Panc1 (cell line): ENCODE measurements around the gene TBCE. TPM values are rescaled to one million over a fixed set of nuclear protein-coding genes. Genes with fewer than 3 reads are reported as not detected.
"Not testable (repeated sequence)": the region's sequence is repeated elsewhere in the genome, so short reads cannot be mapped to it uniquely, and the experiment has no call there.

Experiments used
- ATAC-seq: fragments of 200-7000 bp; cut with Tn5 transposase; 2 replicates; pipeline ENCODE4 v1.9.1; 2020; ENCODE audit warnings: mild to moderate bottlenecking, moderate library complexity
- BruUV-seq: library from RNA; stranded (reverse); fragments of 400-500 nt; replicated peaks from 2 replicates; lab custom pipeline; 2021; lab: Mats Ljungman, UMichigan
- CTCF ChIA-PET: fragments of 300-600 bp; sonication (Branson Sonifier 250); formaldehyde crosslinking; loops from one replicate; lab custom pipeline; 2022; ENCODE audit warnings: antibody characterized with exemption; lab: Charles Lee
- POLR2A ChIA-PET: fragments of 300-600 bp; sonication (Branson Sonifier 250); formaldehyde crosslinking; loops from one replicate; lab custom pipeline; 2022; ENCODE audit warnings: antibody characterized with exemption; lab: Charles Lee
- DNase-seq: peaks from one replicate; pipeline ENCODE4 v3.0.0-alpha.2; 2010; ENCODE audit warnings: low read depth, low spot score
- H3K27ac ChIP-seq: 2 replicates; pipeline ENCODE4 v1.5.1; 2011; ENCODE audit warnings: mild to moderate bottlenecking, low read length, inconsistent platforms
- H3K27me3 ChIP-seq: fragments of 200-500 bp; sonication (Bioruptor generic); 2 replicates; pipeline ENCODE4 v1.6.0; 2014; ENCODE audit warnings: low read length, inconsistent platforms; ENCODE audit not compliant: control insufficient read depth, insufficient read depth
- H3K36me3 ChIP-seq: fragments of 200-500 bp; sonication (Bioruptor generic); 2 replicates; pipeline ENCODE4 v1.5.1; 2014; ENCODE audit warnings: inconsistent platforms, mild to moderate bottlenecking, low read length, moderate library complexity; ENCODE audit not compliant: control insufficient read depth, insufficient read depth
- H3K4me1 ChIP-seq: 2 replicates; pipeline ENCODE4 v1.5.1; 2011; ENCODE audit warnings: inconsistent platforms, mild to moderate bottlenecking, low read length, moderate library complexity; ENCODE audit not compliant: control insufficient read depth, insufficient read depth
- H3K4me3 ChIP-seq, 2 experiments: 2 replicates each; pipeline ENCODE4 v1.5.1; 2011 to 2012; ENCODE audit warnings: low read depth in 2 of 2, low read length in 2 of 2, mild to moderate bottlenecking in 2 of 2, inconsistent platforms in 1 of 2, moderate library complexity in 1 of 2
- H3K9me3 ChIP-seq: fragments of 200-500 bp; sonication (Bioruptor generic); 2 replicates; pipeline ENCODE4 v1.5.1; 2014; ENCODE audit warnings: low read depth, mild to moderate bottlenecking, inconsistent platforms, low read length, moderate library complexity; ENCODE audit not compliant: control insufficient read depth, insufficient read depth
- CTCF ChIP-seq: fragments of 450-650 bp; IDR thresholded peaks from 2 replicates; pipeline ENCODE4 v1.5.1; 2017; ENCODE audit warnings: mild to moderate bottlenecking
- POLR2AphosphoS5 ChIP-seq: IDR thresholded peaks from 2 replicates; pipeline ENCODE4 v1.6.1; 2012; ENCODE audit warnings: mild to moderate bottlenecking, low read depth, low read length, moderate library complexity
- REST ChIP-seq, 2 experiments: IDR thresholded peaks; 2 replicates each; pipeline ENCODE4 v1.6.1; 2011 to 2012; ENCODE audit warnings: low read depth in 2 of 2, control low read depth in 1 of 2, low read length in 1 of 2, mild to moderate bottlenecking in 1 of 2, moderate library complexity in 1 of 2; ENCODE audit not compliant: insufficient read depth in 1 of 2
- SIN3A ChIP-seq: IDR thresholded peaks from 2 replicates; pipeline ENCODE4 v1.6.1; 2012; ENCODE audit warnings: low read depth, mild to moderate bottlenecking, low read length, moderate library complexity, borderline replicate concordance; ENCODE audit not compliant: insufficient read depth
- TCF7L2 ChIP-seq: IDR thresholded peaks from 2 replicates; pipeline ENCODE4 v1.6.1; 2011; ENCODE audit warnings: mild to moderate bottlenecking, low read depth, low read length, inconsistent platforms
- in situ Hi-C: cut with HindIII; loops from 2 replicates; pipeline ENCODE4 v1.10.0; 2016; ENCODE audit warnings: low sequenced_read_pairs, low pct_unique_long_range_greater_than_20kb
- intact Hi-C: fragments of 100-400 bp; cut with micrococcal nuclease; formaldehyde crosslinking; loops from one replicate; pipeline ENCODE4 v1.10.0; 2022; ENCODE audit not compliant: unreplicated experiment
- total RNA-seq: library from RNA; stranded (reverse); gene quantifications from one replicate; pipeline ENCODE4 v1.2.1, GENCODE V29; 2021; ENCODE audit not compliant: unreplicated experiment

The TBCE gene
- total RNA-seq, 1 experiment from 2014 or later: 72.0 TPM

GRCh38 chr1:235455823-235456222, 88.6 kb downstream of the TBCE start:
- TF ChIP-seq CTCF (no peak), SIN3A (no peak), POLR2AphosphoS5 (no peak), REST (IDR thresholded peaks at IDR 0.05; ENCODE audit: insufficient read depth in 1 of 2, low read depth in 2 of 2, low read length in 1 of 2) (no peak), TCF7L2 (no peak)
- Histone ChIP-seq H3K4me3 (no peak overlapping the region), H3K27ac (no peak overlapping the region), H3K27me3 (no peaks in the 10 kb centered on the region), H3K9me3 (no peaks in the 10 kb centered on the region), H3K4me1 (no peaks in the 10 kb centered on the region), H3K36me3 (no peaks in the 10 kb centered on the region)
- BruUV-seq: no TSS peak
- ATAC-seq (no peak), DNase-seq (no peak)
- intact Hi-C loops (no loop called here), in situ Hi-C loops (no loop called here)
- CTCF ChIA-PET: no interaction called here
- POLR2A ChIA-PET: no interaction called here

GRCh38 chr1:235457856-235458255, 90.6 kb downstream of the TBCE start:
- BruUV-seq, POLR2A ChIA-PET, ATAC-seq, H3K4me1 ChIP-seq, H3K27me3 ChIP-seq, CTCF ChIA-PET, in situ Hi-C loops, H3K27ac ChIP-seq, intact Hi-C loops, DNase-seq, H3K36me3 ChIP-seq, H3K4me3 ChIP-seq, H3K9me3 ChIP-seq: not testable (repeated sequence)

- ChIA-PET POLR2A (interaction anchor here (0.7 kb wide), 1 partner anchor 191 kb away, joined by 6 read pairs; no protein-coding TSS in a partner anchor), CTCF (interaction anchor here (0.7 kb wide), 1 partner anchor 356 kb away, joined by 4 read pairs; no protein-coding TSS in a partner anchor)
- no peaks in the 10 kb centered on the region for H3K27me3 ChIP-seq
- no peaks in the 10 kb centered on the region for H3K4me1 ChIP-seq
- H3K9me3 ChIP-seq: no peaks in the 10 kb centered on the region
- intact Hi-C loops: no loop called here
- H3K36me3 ChIP-seq: no peaks in the 10 kb centered on the region
- H3K27ac ChIP-seq: no peak overlapping the region
- no peak for ATAC-seq
- no peak for DNase-seq
- BruUV-seq: no TSS peak
- TF ChIP-seq REST (IDR thresholded peaks at IDR 0.05; ENCODE audit: insufficient read depth in 1 of 2, low read depth in 2 of 2, low read length in 1 of 2) (no peak), POLR2AphosphoS5 (no peak), SIN3A (no peak), TCF7L2 (no peak), CTCF (no peak)
- in situ Hi-C loops: no loop called here
- no peak overlapping the region for H3K4me3 ChIP-seq
These were observed 93.5 kb downstream of the TBCE start for GRCh38 chr1:235460770-235461169.
